Measurements from ENCODE around the gene PVALEF.
"Not testable (repeated sequence)": the region's sequence is repeated elsewhere in the genome, so short reads cannot be mapped to it uniquely, and the experiment has no call there.

PVALEF gene

GRCh38 chr17:81142301-81143199 is 22.8 kb upstream of the PVALEF start:
- Histone ChIP-seq H3K9me3 (no peaks in the 10 kb centered on the region), H3K4me3 (ENCODE audit: low read depth, low read length) (no peak overlapping the region), H3K36me3 (no peaks in the 10 kb centered on the region), H3K4me1 (no peaks in the 10 kb centered on the region; the same call in 1 of the 2 replicates), H3K27me3 (no peaks in the 10 kb centered on the region)
- peak; percentile 90 for DNase-seq
- TF ChIP-seq CTCF (IDR thresholded peaks at IDR 0.05; ENCODE audit: low read depth, low read length) = peak; percentile 85

GRCh38 chr17:81143200-81143527 is 22.1 kb upstream of the PVALEF start:
- Histone ChIP-seq H3K36me3 (no peaks in the 10 kb centered on the region), H3K9me3 (no peaks in the 10 kb centered on the region), H3K27me3 (no peaks in the 10 kb centered on the region), H3K4me1 (no peaks in the 10 kb centered on the region; the same call in 1 of the 2 replicates), H3K4me3 (ENCODE audit: low read depth, low read length) (no peak overlapping the region)
- TF ChIP-seq CTCF (IDR thresholded peaks at IDR 0.05; ENCODE audit: low read depth, low read length) = no peak
- no peak for DNase-seq

GRCh38 chr17:81143717-81144422 is 21.4 kb upstream of the PVALEF start:
- no peaks in the 10 kb centered on the region for H3K36me3 ChIP-seq
- H3K4me1 ChIP-seq = no peaks in the 10 kb centered on the region; the same call in 1 of the 2 replicates
- no peaks in the 10 kb centered on the region for H3K27me3 ChIP-seq
- H3K9me3 ChIP-seq = no peaks in the 10 kb centered on the region
- DNase-seq = no peak
- no peak for TF ChIP-seq CTCF (IDR thresholded peaks at IDR 0.05; ENCODE audit: low read depth, low read length)
- no peak overlapping the region for H3K4me3 ChIP-seq (ENCODE audit: low read depth, low read length)

GRCh38 chr17:81144423-81144781 is 20.9 kb upstream of the PVALEF start:
- no peak for DNase-seq
- H3K36me3 ChIP-seq = no peaks in the 10 kb centered on the region
- TF ChIP-seq CTCF (IDR thresholded peaks at IDR 0.05; ENCODE audit: low read depth, low read length) = no peak
- no peaks in the 10 kb centered on the region; the same call in 1 of the 2 replicates for H3K4me1 ChIP-seq
- H3K4me3 ChIP-seq (ENCODE audit: low read depth, low read length) = no peak overlapping the region
- H3K9me3 ChIP-seq = no peaks in the 10 kb centered on the region
- no peaks in the 10 kb centered on the region for H3K27me3 ChIP-seq

- not testable (repeated sequence) for H3K4me3 ChIP-seq (ENCODE audit: low read depth, low read length); H3K27me3 ChIP-seq; H3K4me1 ChIP-seq; H3K36me3 ChIP-seq; DNase-seq; H3K9me3 ChIP-seq
Measured at GRCh38 chr17:81146208-81146607, 19.1 kb upstream of the PVALEF start.

GRCh38 chr17:81147701-81148100 is 17.6 kb upstream of the PVALEF start:
- no peaks in the 10 kb centered on the region; the same call in 1 of the 2 replicates for H3K4me1 ChIP-seq
- no peak for DNase-seq
- H3K27me3 ChIP-seq = no peaks in the 10 kb centered on the region
- H3K36me3 ChIP-seq = no peaks in the 10 kb centered on the region
- TF ChIP-seq CTCF (IDR thresholded peaks at IDR 0.05; ENCODE audit: low read depth, low read length) = no peak
- H3K4me3 ChIP-seq (ENCODE audit: low read depth, low read length) = no peak overlapping the region
- H3K9me3 ChIP-seq = no peaks in the 10 kb centered on the region
